ENCODE results near the gene SLC38A5.
"Not testable (repeated sequence)": the region's sequence is repeated elsewhere in the genome, so short reads cannot be mapped to it uniquely, and the experiment has no call there.

Gene SLC38A5

GRCh38 chrX:48467281-48467761 is 2.7 kb downstream of the SLC38A5 start:
- no peak for DNase-seq

- no peak for DNase-seq
These were observed 3.4 kb downstream of the SLC38A5 start for GRCh38 chrX:48466696-48467095.

GRCh38 chrX:48465336-48465933 is 4.6 kb downstream of the SLC38A5 start:
- no peak for DNase-seq

GRCh38 chrX:48461830-48462229 is 8.2 kb downstream of the SLC38A5 start:
- no peak for DNase-seq

- no peak for DNase-seq
These were observed 9.5 kb downstream of the SLC38A5 start for GRCh38 chrX:48460606-48461005.

GRCh38 chrX:48460031-48460430 is 10.0 kb downstream of the SLC38A5 start:
- DNase-seq = no peak

- DNase-seq = no peak
These were observed 10.6 kb downstream of the SLC38A5 start for GRCh38 chrX:48459483-48459882.

GRCh38 chrX:48458711-48459110 is 11.3 kb downstream of the SLC38A5 start:
- no peak for DNase-seq

GRCh38 chrX:48456628-48457331 is 13.3 kb downstream of the SLC38A5 start:
- DNase-seq = no peak

GRCh38 chrX:48451708-48452107 is 18.4 kb downstream of the SLC38A5 start:
- no peak for DNase-seq

- no peak for DNase-seq
These were observed 20.0 kb downstream of the SLC38A5 start for GRCh38 chrX:48450076-48450475.

- DNase-seq = not testable (repeated sequence)
These were observed 22.9 kb downstream of the SLC38A5 start for GRCh38 chrX:48447201-48447600.

- DNase-seq = not testable (repeated sequence)
These were observed 36.3 kb downstream of the SLC38A5 start for GRCh38 chrX:48433713-48434112.

- DNase-seq = not testable (repeated sequence)
These were observed 39.9 kb downstream of the SLC38A5 start for GRCh38 chrX:48430166-48430565.

GRCh38 chrX:48429606-48430005 is 40.5 kb downstream of the SLC38A5 start:
- not testable (repeated sequence) for DNase-seq

- not testable (repeated sequence) for DNase-seq
These were observed 42.9 kb downstream of the SLC38A5 start for GRCh38 chrX:48427027-48427716.

GRCh38 chrX:48411860-48412259 is 58.2 kb downstream of the SLC38A5 start, which contains the start of gene SSX4B:
TSS of gene SSX4B (minus strand) at chrX:48411960. CDS start at chrX:48411372, 588 bp downstream.
- not testable (repeated sequence) for DNase-seq
